Measurements from ENCODE around the gene HS1BP3. TPM values are rescaled to one million over a fixed set of nuclear protein-coding genes. Genes with fewer than 3 reads are reported as not detected.

The HS1BP3 gene
- total RNA-seq, 1 donor from 2014 or later, result 19.6 TPM

- peaks cover 45% of the 10 kb centered on the region for H3K4me1 Mint-ChIP-seq
- no peaks in the 10 kb centered on the region for H3K36me3 Mint-ChIP-seq (ENCODE audit: low read depth)
- no peak overlapping the region for H3K4me3 Mint-ChIP-seq
- TF ChIP-seq, protein P1, sequence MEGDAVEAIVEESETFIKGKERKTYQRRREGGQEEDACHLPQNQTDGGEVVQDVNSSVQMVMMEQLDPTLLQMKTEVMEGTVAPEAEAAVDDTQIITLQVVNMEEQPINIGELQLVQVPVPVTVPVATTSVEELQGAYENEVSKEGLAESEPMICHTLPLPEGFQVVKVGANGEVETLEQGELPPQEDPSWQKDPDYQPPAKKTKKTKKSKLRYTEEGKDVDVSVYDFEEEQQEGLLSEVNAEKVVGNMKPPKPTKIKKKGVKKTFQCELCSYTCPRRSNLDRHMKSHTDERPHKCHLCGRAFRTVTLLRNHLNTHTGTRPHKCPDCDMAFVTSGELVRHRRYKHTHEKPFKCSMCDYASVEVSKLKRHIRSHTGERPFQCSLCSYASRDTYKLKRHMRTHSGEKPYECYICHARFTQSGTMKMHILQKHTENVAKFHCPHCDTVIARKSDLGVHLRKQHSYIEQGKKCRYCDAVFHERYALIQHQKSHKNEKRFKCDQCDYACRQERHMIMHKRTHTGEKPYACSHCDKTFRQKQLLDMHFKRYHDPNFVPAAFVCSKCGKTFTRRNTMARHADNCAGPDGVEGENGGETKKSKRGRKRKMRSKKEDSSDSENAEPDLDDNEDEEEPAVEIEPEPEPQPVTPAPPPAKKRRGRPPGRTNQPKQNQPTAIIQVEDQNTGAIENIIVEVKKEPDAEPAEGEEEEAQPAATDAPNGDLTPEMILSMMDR (conservative IDR thresholded peaks at IDR 0.05), result no peak
- DNase-seq (ENCODE audit: low read depth, low spot score), result no peak
- no peaks in the 10 kb centered on the region for H3K9me3 Mint-ChIP-seq
- peaks cover 2% of the 10 kb centered on the region for H3K27me3 Mint-ChIP-seq (ENCODE audit: low read depth)
- peak overlapping the region; percentile 67 for H3K27ac Mint-ChIP-seq (ENCODE audit: unreplicated experiment)
Observed at GRCh38 chr2:20627712-20628380, 23.1 kb downstream of the HS1BP3 start.

- TF ChIP-seq, protein P1 (conservative IDR thresholded peaks at IDR 0.05), result no peak
- DNase-seq (ENCODE audit: low read depth, low spot score), result no peak
- Mint-ChIP-seq H3K27ac (ENCODE audit: unreplicated experiment) (peak overlapping the region; percentile 67), H3K4me1 (peaks cover 46% of the 10 kb centered on the region), H3K27me3 (ENCODE audit: low read depth) (peaks cover 2% of the 10 kb centered on the region), H3K36me3 (ENCODE audit: low read depth) (no peaks in the 10 kb centered on the region), H3K4me3 (no peak overlapping the region), H3K9me3 (no peaks in the 10 kb centered on the region)
Observed at GRCh38 chr2:20626698-20627513, 24.0 kb downstream of the HS1BP3 start.

- peaks cover 46% of the 10 kb centered on the region for H3K4me1 Mint-ChIP-seq
- no peak for DNase-seq (ENCODE audit: low read depth, low spot score)
- peak overlapping the region; percentile 32 for H3K27ac Mint-ChIP-seq (ENCODE audit: unreplicated experiment)
- no peaks in the 10 kb centered on the region for H3K9me3 Mint-ChIP-seq
- no peak overlapping the region for H3K4me3 Mint-ChIP-seq
- H3K36me3 Mint-ChIP-seq (ENCODE audit: low read depth), result no peaks in the 10 kb centered on the region
- TF ChIP-seq, protein P1 (conservative IDR thresholded peaks at IDR 0.05), result no peak
- peaks cover 2% of the 10 kb centered on the region for H3K27me3 Mint-ChIP-seq (ENCODE audit: low read depth)
Observed at GRCh38 chr2:20626392-20626697, 24.6 kb downstream of the HS1BP3 start.

GRCh38 chr2:20625491-20626391 is 25.2 kb downstream of the HS1BP3 start:
- TF ChIP-seq, protein P1 (conservative IDR thresholded peaks at IDR 0.05), result no peak
- no peaks in the 10 kb centered on the region for H3K9me3 Mint-ChIP-seq
- DNase-seq (ENCODE audit: low read depth, low spot score), result no peak
- peak overlapping the region; percentile 32 for H3K27ac Mint-ChIP-seq (ENCODE audit: unreplicated experiment)
- peaks cover 1% of the 10 kb centered on the region for H3K36me3 Mint-ChIP-seq (ENCODE audit: low read depth)
- peaks cover 4% of the 10 kb centered on the region for H3K27me3 Mint-ChIP-seq (ENCODE audit: low read depth)
- H3K4me1 Mint-ChIP-seq, result peaks cover 47% of the 10 kb centered on the region
- H3K4me3 Mint-ChIP-seq, result peak overlapping the region; percentile 3

GRCh38 chr2:20624884-20625485 is 25.9 kb downstream of the HS1BP3 start:
- H3K4me3 Mint-ChIP-seq, result no peak overlapping the region
- H3K9me3 Mint-ChIP-seq, result no peaks in the 10 kb centered on the region
- peaks cover 8% of the 10 kb centered on the region for H3K27me3 Mint-ChIP-seq (ENCODE audit: low read depth)
- DNase-seq (ENCODE audit: low read depth, low spot score), result no peak
- peaks cover 6% of the 10 kb centered on the region for H3K36me3 Mint-ChIP-seq (ENCODE audit: low read depth)
- TF ChIP-seq, protein P1 (conservative IDR thresholded peaks at IDR 0.05), result no peak
- peaks cover 53% of the 10 kb centered on the region for H3K4me1 Mint-ChIP-seq
- no peak overlapping the region for H3K27ac Mint-ChIP-seq (ENCODE audit: unreplicated experiment)

Data from neural crest cell (in vitro differentiated cells).